ENCODE measurements around the gene CTPS2.

Gene CTPS2

DNA sequence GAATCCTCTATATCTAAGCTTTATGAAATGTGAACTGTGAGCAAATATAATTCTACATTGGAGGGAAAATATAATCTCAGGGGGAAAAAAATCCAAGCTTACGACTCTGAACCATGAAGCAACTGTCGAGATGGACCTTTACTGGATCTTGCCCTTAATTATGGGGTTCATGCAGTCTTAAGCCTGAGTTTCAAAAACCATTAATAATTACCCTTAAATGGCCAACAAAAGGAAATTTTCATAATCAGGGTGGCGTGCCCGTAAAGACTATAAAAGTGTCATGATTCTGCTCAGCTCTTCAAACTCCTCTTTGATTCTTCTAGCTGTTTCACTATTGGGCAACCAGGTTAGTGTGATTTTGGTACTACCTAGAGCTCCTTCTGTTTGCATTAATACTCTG is 62.6 kb downstream of the CTPS2 start, which contains the start of gene S100G:
Gene S100G (plus strand): TSS at position 301 of the 400 bp plus-strand sequence. CDS start 849 bp downstream, outside the sequence.
- TF ChIP-seq, protein P1, sequence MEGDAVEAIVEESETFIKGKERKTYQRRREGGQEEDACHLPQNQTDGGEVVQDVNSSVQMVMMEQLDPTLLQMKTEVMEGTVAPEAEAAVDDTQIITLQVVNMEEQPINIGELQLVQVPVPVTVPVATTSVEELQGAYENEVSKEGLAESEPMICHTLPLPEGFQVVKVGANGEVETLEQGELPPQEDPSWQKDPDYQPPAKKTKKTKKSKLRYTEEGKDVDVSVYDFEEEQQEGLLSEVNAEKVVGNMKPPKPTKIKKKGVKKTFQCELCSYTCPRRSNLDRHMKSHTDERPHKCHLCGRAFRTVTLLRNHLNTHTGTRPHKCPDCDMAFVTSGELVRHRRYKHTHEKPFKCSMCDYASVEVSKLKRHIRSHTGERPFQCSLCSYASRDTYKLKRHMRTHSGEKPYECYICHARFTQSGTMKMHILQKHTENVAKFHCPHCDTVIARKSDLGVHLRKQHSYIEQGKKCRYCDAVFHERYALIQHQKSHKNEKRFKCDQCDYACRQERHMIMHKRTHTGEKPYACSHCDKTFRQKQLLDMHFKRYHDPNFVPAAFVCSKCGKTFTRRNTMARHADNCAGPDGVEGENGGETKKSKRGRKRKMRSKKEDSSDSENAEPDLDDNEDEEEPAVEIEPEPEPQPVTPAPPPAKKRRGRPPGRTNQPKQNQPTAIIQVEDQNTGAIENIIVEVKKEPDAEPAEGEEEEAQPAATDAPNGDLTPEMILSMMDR (IDR thresholded peaks at IDR 0.05; ENCODE audit: extremely low read depth, insufficient read depth, missing control alignments) = no peak
- in situ Hi-C loops (cut with MboI; ENCODE audit: low pct_unique_long_range_greater_than_20kb, low sequenced_read_pairs, unreplicated experiment) = no loop called here
- no peak for DNase-seq (ENCODE audit: low spot score)

DNA sequence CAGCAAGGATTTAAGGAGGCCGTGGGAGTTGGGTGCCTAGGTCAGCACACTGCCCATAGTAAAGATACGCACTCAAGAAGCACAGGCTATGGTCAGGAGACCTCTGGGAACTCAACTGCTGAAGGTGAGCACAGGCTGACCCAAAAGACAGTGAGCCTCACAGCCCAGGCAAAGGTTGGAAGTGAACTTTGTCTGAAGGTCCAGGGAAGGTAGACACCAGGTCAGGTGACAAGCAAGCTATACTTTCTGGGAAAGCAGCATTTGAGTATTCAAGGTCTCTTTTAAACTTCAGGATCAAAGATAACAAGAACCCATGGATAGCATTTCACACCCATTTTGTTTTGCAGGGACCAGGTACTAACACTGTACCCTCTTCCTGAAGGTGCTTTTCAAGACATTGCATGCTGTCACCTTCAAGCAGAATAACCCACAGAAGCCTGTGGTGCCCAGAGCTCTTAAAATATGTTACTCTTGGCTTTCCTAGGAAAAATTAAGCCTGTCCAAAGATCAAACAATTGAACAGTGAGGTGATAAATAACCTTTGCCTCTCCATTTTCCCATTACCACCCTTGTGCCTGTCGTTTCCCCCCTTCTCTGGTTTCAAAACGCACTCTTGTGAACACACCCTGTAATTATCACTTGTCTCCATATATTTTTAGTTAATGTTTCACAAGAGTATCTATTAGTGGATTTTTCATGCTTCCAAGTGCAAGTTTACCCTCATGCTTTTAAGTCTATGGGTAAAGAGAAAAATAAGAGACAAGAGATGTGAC is 65.9 kb downstream of the CTPS2 start:
- TF ChIP-seq, protein P1 (IDR thresholded peaks at IDR 0.05; ENCODE audit: extremely low read depth, insufficient read depth, missing control alignments) = no peak
- in situ Hi-C loops (cut with MboI; ENCODE audit: low pct_unique_long_range_greater_than_20kb, low sequenced_read_pairs, unreplicated experiment) = no loop called here
- no peak for DNase-seq (ENCODE audit: low spot score)

DNA sequence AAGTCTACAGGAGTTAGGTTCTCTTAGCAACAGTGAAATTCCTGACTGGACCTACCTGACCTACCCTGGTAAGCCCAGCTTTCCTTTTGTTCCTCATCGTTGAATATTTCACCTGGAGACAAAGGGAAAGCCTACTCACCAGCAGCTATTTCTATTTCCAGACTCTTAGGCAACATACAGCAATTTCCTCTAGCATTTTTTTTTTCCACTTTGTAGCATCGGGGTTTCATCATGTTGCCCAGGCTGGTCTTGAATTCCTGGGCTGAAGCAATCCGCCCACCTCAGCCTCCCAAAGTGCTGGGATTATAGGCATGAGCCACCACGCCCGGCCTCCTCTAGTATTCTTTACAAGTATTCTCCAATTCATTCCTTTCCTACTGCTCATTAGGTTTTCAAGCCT is 69.3 kb downstream of the CTPS2 start:
- TF ChIP-seq, protein P1 (IDR thresholded peaks at IDR 0.05; ENCODE audit: extremely low read depth, insufficient read depth, missing control alignments) = no peak
- DNase-seq (ENCODE audit: low spot score) = no peak
- in situ Hi-C loops (cut with MboI; ENCODE audit: low pct_unique_long_range_greater_than_20kb, low sequenced_read_pairs, unreplicated experiment) = no loop called here

DNA sequence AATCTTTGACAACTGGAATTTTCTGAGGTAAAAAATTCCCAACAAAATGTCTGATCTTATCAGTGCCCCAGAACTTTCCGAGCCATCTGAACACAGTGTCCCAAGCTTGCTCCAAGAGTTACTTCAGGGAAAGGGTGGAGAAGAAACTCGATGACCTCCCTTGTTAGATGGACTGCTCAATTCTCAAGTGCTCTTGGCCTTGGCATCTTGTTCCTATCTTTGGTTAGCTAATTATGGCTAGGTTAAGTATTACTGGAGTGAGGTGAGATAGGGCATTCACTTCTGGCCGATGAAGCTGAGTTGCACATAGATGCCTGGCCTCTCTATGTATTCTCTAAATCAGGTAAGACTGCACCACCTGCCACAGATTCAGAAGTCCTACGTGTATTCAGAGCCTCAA is 71.6 kb downstream of the CTPS2 start:
- TF ChIP-seq, protein P1 (IDR thresholded peaks at IDR 0.05; ENCODE audit: extremely low read depth, insufficient read depth, missing control alignments) = no peak
- in situ Hi-C loops (cut with MboI; ENCODE audit: low pct_unique_long_range_greater_than_20kb, low sequenced_read_pairs, unreplicated experiment) = no loop called here
- DNase-seq (ENCODE audit: low spot score) = no peak

DNA sequence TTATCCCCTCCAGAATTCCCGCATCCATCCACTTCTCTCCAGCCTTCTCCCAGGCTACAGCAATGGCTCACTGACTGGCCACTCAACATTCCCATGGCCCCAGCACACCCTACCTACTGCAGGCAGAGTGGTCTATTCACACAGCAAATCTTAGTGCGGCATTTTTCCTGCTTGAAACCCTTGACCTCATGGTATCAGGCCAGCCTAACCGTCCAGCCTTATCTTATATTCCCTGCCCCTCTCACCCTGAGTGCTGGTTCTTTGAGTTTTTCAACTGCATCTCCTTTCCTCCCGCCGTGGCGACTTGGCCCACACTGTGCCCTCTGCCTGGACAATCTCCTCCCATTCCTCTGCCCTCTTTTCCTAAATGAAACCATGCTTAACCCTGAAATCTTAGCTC is 72.5 kb downstream of the CTPS2 start:
- TF ChIP-seq, protein P1 (IDR thresholded peaks at IDR 0.05; ENCODE audit: extremely low read depth, insufficient read depth, missing control alignments) = no peak
- no peak for DNase-seq (ENCODE audit: low spot score)
- in situ Hi-C loops (cut with MboI; ENCODE audit: low pct_unique_long_range_greater_than_20kb, low sequenced_read_pairs, unreplicated experiment) = no loop called here

DNA sequence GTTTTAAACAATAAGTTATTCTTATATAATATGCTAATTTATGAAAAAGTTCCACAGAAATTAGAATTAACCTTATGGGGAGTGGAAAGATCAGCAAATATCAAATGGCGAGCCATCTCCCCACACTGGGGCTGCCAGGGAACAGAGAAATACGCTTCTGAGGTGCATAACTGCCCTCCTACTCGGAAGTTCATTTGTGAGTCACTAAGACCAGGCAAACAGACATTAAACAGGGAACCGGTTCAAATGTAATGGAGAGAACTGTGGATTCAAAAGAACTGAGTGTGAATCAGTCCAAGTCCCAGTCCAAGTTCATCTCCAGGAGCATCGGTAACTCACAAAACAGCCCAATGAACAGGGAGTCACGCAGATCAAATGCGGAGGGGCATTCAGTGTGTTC is 73.9 kb downstream of the CTPS2 start:
- DNase-seq (ENCODE audit: low spot score) = no peak
- TF ChIP-seq, protein P1 (IDR thresholded peaks at IDR 0.05; ENCODE audit: extremely low read depth, insufficient read depth, missing control alignments) = no peak
- in situ Hi-C loops (cut with MboI; ENCODE audit: low pct_unique_long_range_greater_than_20kb, low sequenced_read_pairs, unreplicated experiment) = no loop called here
